ENCODE results near the gene SERINC1.

GRCh38 chr6:122482750-122483080, 11.1 kb upstream of the SERINC1 start:
- TF ChIP-seq CTCF (IDR thresholded peaks at IDR 0.05) (no peak), ATF2 (CRISPR knock-in tag; IDR thresholded peaks at IDR 0.05; ENCODE audit: borderline replicate concordance, low read depth) (no peak), ZNF512 (CRISPR knock-in tag; IDR thresholded peaks at IDR 0.05; ENCODE audit: borderline replicate concordance) (no peak), E2F5 (CRISPR knock-in tag; IDR thresholded peaks at IDR 0.05) (no peak), ESRRA (CRISPR knock-in tag; IDR thresholded peaks at IDR 0.05; ENCODE audit: borderline replicate concordance) (no peak)

Measured in WTC11 (cell line).